ENCODE data around the gene DNMT3A. TPM values are rescaled to one million over a fixed set of nuclear protein-coding genes. Genes with fewer than 3 reads are reported as not detected.

DNMT3A gene
- total RNA-seq: 10 to 100 TPM; 83.1 to 89.6 TPM

DNA sequence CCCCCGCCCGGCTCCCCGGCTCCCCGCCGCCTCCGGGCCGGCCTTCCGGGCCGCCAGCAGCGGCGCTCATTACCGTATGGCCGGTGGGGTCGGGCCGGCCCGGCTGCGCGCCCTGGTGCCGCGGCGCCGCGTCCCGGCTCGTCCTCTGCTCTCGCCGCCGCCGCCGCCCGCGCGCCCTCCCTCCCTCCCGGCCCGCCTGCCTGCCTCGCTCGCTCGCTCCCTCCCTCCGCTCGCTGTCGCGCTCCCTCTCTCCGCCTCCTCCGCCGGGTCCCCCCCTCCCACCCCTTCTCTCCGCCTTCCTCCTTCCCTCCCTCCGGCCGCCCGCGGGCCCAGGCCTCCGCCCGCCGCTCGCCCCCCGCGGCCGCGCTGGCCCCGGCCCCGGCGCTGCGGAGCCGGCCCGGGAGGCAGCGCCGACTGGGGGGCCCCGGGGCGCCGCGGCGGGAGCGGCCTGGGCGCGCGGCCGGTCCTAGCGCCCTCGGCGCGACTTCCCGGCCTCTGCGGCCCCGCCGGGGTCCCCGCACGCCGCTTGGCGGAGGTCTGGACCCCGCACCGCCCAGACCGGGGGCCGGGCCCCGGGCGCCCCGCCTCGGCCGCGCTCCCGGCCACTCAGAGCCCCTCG is at the start of gene DNMT3A:
DNMT3A (minus strand) TSS at position 173 of the 619 bp plus-strand sequence. CDS start 27,941 bp downstream, outside the sequence.
- H3K9me3 Mint-ChIP-seq: no peaks in the 10 kb centered on the region
- H3K27ac Mint-ChIP-seq: peak within 1 kb of the TSS; percentile 65 to 85
- no peak for DNase-seq (ENCODE audit: low spot score in 2 of 2)
- no peaks in the 10 kb centered on the region for H3K36me3 Mint-ChIP-seq
- ATAC-seq: peak; percentile 31 to 47

DNA sequence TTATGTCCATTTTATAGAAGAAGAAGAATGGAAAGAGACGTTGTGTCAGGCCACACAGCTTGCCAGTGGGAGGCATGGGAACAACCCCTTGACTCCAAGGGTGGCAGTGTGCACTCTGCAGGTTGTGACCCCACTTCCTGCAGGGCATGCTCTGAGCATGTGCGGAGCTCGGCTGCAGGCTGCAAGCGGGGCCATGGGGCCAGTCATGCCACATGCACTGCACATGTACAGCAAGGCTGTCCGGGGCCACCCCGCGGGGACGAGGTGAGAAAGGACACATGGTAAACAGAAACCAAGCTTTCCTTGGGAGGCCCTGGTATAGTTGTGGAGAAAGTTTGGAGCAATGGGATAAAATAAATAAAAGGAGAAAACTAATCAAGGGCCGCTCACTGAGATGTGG is 47.4 kb upstream of the DNMT3A start:
- ATAC-seq: no peak
- H3K27ac Mint-ChIP-seq: no peak overlapping the region
- no peak for DNase-seq (ENCODE audit: low spot score in 2 of 2)
- peaks cover 0 to 6% of the 10 kb centered on the region in 2 donors for H3K9me3 Mint-ChIP-seq
- peaks cover 7 to 13% of the 10 kb centered on the region in 2 donors for H3K36me3 Mint-ChIP-seq

DNA sequence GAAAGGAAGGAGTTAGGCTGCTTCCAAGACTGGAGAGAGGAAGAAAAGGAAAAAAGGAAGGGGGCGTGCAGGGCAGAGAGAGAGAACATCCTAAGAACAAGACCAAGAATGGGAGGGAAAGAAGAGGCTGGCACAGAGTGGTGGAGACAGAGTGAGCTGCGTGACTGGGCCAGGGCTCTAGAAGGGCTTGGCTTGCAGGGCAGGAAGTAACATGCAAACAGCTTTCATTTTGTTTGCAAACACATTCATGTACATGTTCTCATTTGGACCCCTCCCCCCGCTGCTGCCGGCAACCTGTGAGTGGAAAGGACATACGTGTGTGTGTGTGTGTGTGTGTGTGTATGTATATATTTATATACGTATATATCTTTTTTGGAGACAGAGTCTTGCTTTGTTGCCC is 46.8 kb upstream of the DNMT3A start:
- Mint-ChIP-seq H3K36me3 (peaks cover 7 to 13% of the 10 kb centered on the region in 2 donors), H3K9me3 (peaks cover 0 to 6% of the 10 kb centered on the region in 2 donors), H3K27ac (peak overlapping the region in 1 of 2 donors; percentile 41)
- DNase-seq (ENCODE audit: low spot score in 2 of 2): no peak
- ATAC-seq: peak in 1 of 2 donors; percentile 37

DNA sequence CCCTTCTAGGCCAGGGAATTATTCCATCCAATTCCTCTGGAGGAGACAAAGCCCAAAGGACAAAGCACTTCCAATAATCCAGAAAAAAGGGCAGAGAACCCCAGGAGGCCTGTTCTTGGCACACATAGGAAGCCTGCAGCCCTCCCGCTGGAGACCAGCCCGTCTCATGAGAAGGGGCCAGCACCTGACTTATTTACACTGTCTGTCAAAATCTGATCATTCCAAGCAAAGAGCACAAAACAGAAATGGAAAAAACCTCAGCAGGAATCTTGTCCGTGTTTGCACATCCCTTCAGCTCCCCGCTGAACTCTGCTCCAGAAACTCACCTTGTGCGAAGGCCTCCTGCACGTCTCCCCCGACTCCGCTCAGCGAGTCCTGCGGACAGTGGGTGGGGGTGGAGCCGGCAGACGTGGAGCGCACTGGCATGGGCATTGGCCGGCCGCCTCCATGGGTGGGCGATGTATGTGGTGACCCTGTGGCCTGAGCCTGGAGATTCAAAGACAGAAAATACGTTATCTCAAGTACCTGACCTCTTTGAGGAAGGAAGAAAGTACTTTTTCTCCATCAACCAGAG is 46.2 kb upstream of the DNMT3A start:
- Mint-ChIP-seq H3K27ac (peak overlapping the region in 1 of 2 donors; percentile 41), H3K36me3 (peaks cover 7 to 13% of the 10 kb centered on the region in 2 donors), H3K9me3 (peaks cover 0 to 6% of the 10 kb centered on the region in 2 donors)
- DNase-seq (ENCODE audit: low spot score in 2 of 2) (no peak), ATAC-seq (no peak)

- ATAC-seq: no peak
- Mint-ChIP-seq H3K9me3 (peaks cover 0 to 6% of the 10 kb centered on the region in 2 donors), H3K27ac (peak overlapping the region; percentile 41 to 89), H3K36me3 (peaks cover 7% of the 10 kb centered on the region in 2 donors)
- no peak for DNase-seq (ENCODE audit: low spot score in 2 of 2)
These were observed 45.5 kb upstream of the DNMT3A start for GRCh38 chr2:25386971-25387875.

GRCh38 chr2:25385910-25386309 is 44.2 kb upstream of the DNMT3A start:
- ATAC-seq (no peak), DNase-seq (ENCODE audit: low spot score in 2 of 2) (no peak)
- H3K36me3 Mint-ChIP-seq: peaks cover 0 to 7% of the 10 kb centered on the region in 2 donors
- H3K27ac Mint-ChIP-seq: no peak overlapping the region
- no peaks in the 10 kb centered on the region for H3K9me3 Mint-ChIP-seq

DNA sequence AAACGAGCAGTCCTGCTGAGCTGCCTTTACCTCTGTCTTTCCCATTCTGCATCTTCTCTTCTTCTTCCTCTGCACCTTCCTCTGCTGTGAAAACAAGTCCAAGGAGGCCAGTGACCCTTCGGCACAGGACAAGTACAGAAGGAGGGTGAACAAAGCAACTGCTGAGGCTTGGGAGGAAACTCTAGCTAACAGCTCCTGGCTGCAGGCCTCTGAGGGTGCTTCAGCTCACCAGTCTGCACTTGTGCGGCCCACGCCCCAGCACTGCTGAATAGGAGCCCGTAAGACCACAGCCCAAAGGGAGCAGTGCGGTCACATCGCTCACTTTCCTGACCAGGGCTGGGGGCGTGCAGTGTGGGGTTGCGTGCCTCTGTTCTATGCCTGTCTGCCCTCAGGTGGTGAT is 42.1 kb upstream of the DNMT3A start:
- Mint-ChIP-seq H3K27ac (no peak overlapping the region), H3K9me3 (no peaks in the 10 kb centered on the region), H3K36me3 (peaks cover 0 to 7% of the 10 kb centered on the region in 2 donors)
- ATAC-seq: no peak
- DNase-seq (ENCODE audit: low spot score in 2 of 2): peak in 1 of 2 donors; percentile 38

- Mint-ChIP-seq H3K36me3 (peaks cover 0 to 1% of the 10 kb centered on the region in 2 donors), H3K9me3 (no peaks in the 10 kb centered on the region), H3K27ac (peak overlapping the region in 1 of 2 donors; percentile 70)
- peak in 1 of 2 donors; percentile 23 for DNase-seq (ENCODE audit: low spot score in 2 of 2)
- ATAC-seq: no peak
These were observed 39.8 kb upstream of the DNMT3A start for GRCh38 chr2:25381502-25381901.

DNA sequence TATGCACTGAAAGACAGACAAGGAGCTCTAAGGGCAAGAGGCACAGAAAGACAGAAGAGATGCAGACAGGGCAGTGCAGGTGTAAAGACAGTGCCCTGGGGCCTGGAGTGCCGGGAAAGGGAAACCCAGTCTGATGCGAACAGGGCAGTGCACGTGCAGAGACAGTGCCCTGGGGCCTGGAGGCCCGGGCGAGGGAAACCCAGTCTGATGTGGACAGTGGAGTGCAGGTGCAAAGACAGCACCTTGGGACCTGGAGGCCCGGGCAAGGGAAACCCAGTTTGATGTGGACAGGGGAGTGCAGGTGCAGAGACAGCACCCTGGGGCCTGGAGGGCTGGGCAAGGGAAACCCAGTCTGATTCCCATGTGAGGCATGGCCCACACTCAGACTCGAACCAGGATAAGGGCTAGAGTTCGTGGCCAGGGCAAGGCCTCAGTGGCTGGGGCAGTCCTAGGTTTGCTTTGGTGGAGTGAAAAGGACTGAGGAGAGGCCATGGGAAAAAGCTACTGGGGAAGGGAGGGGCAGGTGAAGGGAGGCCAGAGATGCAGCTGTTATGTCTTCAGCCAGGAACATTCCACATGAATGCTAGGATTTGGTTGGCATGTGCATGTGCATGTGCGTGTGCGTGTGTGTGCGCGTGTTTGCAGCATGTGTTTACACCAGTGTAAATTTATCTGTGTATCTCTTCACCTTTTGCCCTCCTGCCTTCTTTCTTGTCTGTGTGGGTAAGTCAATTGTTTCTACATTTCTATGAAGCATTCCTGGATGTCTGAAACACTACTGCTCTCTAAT is 39.1 kb upstream of the DNMT3A start:
- peak in 1 of 2 donors; percentile 49 for DNase-seq (ENCODE audit: low spot score in 2 of 2)
- no peak for ATAC-seq
- H3K9me3 Mint-ChIP-seq: no peaks in the 10 kb centered on the region
- H3K36me3 Mint-ChIP-seq: no peaks in the 10 kb centered on the region
- peak overlapping the region in 1 of 2 donors; percentile 29 for H3K27ac Mint-ChIP-seq

- no peaks in the 10 kb centered on the region for H3K9me3 Mint-ChIP-seq
- DNase-seq (ENCODE audit: low spot score in 2 of 2): peak in 1 of 2 donors; percentile 35
- no peaks in the 10 kb centered on the region for H3K36me3 Mint-ChIP-seq
- no peak for ATAC-seq
- H3K27ac Mint-ChIP-seq: peak overlapping the region in 1 of 2 donors; percentile 87
These were observed 38.3 kb upstream of the DNMT3A start for GRCh38 chr2:25380023-25380422.

- H3K27ac Mint-ChIP-seq: peak overlapping the region in 1 of 2 donors; percentile 87
These were observed 37.8 kb upstream of the DNMT3A start for GRCh38 chr2:25379535-25379934.

GRCh38 chr2:25378731-25379490 is 37.2 kb upstream of the DNMT3A start:
- no peak for ATAC-seq
- peak overlapping the region; percentile 12 to 87 for H3K27ac Mint-ChIP-seq
- no peaks in the 10 kb centered on the region for H3K36me3 Mint-ChIP-seq
- DNase-seq (ENCODE audit: low spot score in 2 of 2): peak in 1 of 2 donors; percentile 60
- no peaks in the 10 kb centered on the region for H3K9me3 Mint-ChIP-seq

More at GRCh38 chr2:25379535-25379934, 37.8 kb upstream of the DNMT3A start:
- no peak for ATAC-seq
- DNase-seq (ENCODE audit: low spot score in 2 of 2): no peak
- no peaks in the 10 kb centered on the region for H3K9me3 Mint-ChIP-seq
- H3K36me3 Mint-ChIP-seq: no peaks in the 10 kb centered on the region

- Mint-ChIP-seq H3K36me3 (no peaks in the 10 kb centered on the region), H3K27ac (peak overlapping the region; percentile 87 to 95), H3K9me3 (no peaks in the 10 kb centered on the region)
- peak in 1 of 2 donors; percentile 53 for DNase-seq (ENCODE audit: low spot score in 2 of 2)
- ATAC-seq: no peak
These were observed 36.2 kb upstream of the DNMT3A start for GRCh38 chr2:25377822-25378421.

DNA sequence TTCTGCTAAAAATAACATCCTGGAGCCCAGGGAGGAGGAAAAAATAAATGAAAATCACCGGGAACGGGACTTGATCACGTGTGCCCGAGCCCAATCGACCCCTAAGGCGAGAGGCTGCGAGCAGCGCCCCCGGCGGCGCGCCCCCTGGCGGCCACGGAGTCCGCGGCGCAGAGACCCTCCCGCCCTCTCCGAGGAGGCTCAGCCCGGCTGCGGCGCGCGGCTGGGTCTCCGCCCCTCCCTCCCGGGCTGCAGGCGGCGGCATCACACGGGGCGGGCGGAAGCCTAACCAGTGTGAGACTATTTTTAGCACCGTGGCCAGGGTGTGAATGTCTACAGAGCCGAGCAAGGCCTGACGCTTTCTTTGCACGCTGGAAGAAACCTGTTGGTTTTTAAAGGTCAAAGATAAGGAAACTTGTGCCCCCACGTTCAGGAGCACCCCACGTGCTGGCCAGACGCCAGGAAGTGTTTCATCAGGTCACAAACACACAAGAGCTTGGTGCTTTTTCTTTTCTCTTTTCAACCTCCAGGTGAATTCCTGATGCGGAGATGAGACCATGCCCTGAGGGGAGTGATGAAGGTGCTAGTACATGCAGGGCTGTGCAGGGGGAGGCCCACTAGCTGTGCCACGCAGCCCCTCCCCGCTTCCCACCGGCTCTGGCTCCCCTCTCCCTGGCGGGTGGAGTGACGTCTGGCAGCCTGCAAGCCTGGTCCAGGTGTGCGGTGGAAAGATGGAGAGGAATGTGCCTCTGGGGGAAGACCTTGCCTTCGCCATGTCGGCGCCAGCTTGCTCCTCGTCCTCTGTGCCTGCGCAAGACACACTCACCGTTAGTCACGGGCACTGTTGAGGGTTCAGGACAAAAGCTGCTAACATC is 35.3 kb upstream of the DNMT3A start:
- Mint-ChIP-seq H3K27ac (peak overlapping the region; percentile 87 to 95), H3K36me3 (no peaks in the 10 kb centered on the region), H3K9me3 (no peaks in the 10 kb centered on the region)
- DNase-seq (ENCODE audit: low spot score in 2 of 2): peak; percentile 94 to 98
- peak; percentile 96 to 100 for ATAC-seq

Data from activated naive CD4-positive, alpha-beta T cell treated with anti-CD3 and anti-CD28 coated beads, Interleukin-2, amount 50 U/mL, for 72 hours (primary cell).